ENCODE results near the gene SDHA. TPM values are rescaled to one million over a fixed set of nuclear protein-coding genes. Genes with fewer than 3 reads are reported as not detected.
A peak's percentile ranks its signal among the peaks of the same experiment; 100 is the strongest.
"Not testable (repeated sequence)": the region's sequence is repeated elsewhere in the genome, so short reads cannot be mapped to it uniquely, and the experiment has no call there.

Gene SDHA
- total RNA-seq, result 84.7 TPM

DNA sequence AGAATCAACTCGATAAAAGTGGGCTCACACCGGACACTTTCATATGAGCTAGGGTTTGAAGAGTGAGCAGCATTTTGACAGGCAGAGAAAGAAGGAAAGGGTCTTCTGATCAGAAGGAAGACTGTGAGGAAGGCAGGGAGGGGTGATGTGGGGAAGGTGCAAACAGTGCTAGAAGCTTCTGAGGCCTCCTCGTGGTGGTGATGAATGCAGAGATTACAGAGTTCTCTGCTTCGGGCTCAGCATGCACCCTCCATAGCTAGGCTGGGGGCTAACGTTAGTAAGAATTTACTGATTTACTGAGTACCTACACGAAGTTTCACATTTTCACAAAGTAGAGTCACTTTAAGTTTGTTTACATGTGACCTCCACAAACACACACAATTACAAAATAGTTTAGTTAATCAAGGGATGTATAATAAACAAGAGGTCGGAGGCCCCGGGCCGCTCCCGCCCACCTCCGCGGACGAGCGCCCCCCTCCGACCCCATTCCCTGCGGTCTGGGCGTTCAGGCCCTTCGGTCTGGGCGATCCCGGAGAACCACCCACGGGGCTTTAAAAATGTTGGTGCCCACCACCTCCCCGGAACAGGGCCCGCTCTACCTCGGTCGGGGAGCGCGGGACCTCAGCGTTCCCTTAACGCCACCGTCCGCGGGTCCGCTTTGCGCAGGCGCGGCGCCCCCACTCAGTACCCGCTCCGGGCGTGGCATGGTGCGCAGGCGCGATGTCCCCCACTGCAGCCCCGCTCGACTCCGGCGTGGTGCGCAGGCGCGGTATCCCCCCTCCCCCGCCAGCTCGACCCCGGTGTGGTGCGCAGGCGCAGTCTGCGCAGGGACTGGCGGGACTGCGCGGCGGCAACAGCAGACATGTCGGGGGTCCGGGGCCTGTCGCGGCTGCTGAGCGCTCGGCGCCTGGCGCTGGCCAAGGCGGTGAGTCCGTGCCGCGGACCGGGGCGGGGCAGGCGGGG, at the start of gene SDHA, which contains the start of gene CCDC127:
Gene SDHA (plus strand): TSS at position 827 of the 963 bp plus-strand sequence. CDS start 36 bp downstream, at position 863.
Gene CCDC127 (minus strand): TSS at position 660 of the 963 bp plus-strand sequence. CDS start 1,304 bp downstream, outside the sequence.
- TF ChIP-seq, protein P1, sequence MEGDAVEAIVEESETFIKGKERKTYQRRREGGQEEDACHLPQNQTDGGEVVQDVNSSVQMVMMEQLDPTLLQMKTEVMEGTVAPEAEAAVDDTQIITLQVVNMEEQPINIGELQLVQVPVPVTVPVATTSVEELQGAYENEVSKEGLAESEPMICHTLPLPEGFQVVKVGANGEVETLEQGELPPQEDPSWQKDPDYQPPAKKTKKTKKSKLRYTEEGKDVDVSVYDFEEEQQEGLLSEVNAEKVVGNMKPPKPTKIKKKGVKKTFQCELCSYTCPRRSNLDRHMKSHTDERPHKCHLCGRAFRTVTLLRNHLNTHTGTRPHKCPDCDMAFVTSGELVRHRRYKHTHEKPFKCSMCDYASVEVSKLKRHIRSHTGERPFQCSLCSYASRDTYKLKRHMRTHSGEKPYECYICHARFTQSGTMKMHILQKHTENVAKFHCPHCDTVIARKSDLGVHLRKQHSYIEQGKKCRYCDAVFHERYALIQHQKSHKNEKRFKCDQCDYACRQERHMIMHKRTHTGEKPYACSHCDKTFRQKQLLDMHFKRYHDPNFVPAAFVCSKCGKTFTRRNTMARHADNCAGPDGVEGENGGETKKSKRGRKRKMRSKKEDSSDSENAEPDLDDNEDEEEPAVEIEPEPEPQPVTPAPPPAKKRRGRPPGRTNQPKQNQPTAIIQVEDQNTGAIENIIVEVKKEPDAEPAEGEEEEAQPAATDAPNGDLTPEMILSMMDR (IDR thresholded peaks at IDR 0.05), result peak in 2 of 3 experiments; percentile 40 to 44
- TF ChIP-seq POLR2AphosphoS5 (IDR thresholded peaks at IDR 0.05; ENCODE audit: insufficient read depth in 1 of 2, low read depth in 1 of 2) (peak; percentile 81 to 93), POLR2A (IDR thresholded peaks at IDR 0.05) (peak in 1 of 2 donors; percentile 91)
- Histone ChIP-seq H3K27ac (peak within 1 kb of the TSS; percentile 90), H3K4me3 (peak within 1 kb of the TSS; percentile 92 to 100), H3K4me1 (peaks cover 41% of the 10 kb centered on the region)
- not testable (repeated sequence) for H3K36me3 ChIP-seq, H3K9me3 ChIP-seq, H3K27me3 ChIP-seq
- intact Hi-C loops (cut with DNase I), result loop anchor here (2.0 kb wide), 1 partner anchor 53 kb away; the partner anchor contains the start of gene PDCD6
- peak in 1 of 2 donors; percentile 92 for DNase-seq (ENCODE audit: extremely low spot score in 2 of 2)

DNA sequence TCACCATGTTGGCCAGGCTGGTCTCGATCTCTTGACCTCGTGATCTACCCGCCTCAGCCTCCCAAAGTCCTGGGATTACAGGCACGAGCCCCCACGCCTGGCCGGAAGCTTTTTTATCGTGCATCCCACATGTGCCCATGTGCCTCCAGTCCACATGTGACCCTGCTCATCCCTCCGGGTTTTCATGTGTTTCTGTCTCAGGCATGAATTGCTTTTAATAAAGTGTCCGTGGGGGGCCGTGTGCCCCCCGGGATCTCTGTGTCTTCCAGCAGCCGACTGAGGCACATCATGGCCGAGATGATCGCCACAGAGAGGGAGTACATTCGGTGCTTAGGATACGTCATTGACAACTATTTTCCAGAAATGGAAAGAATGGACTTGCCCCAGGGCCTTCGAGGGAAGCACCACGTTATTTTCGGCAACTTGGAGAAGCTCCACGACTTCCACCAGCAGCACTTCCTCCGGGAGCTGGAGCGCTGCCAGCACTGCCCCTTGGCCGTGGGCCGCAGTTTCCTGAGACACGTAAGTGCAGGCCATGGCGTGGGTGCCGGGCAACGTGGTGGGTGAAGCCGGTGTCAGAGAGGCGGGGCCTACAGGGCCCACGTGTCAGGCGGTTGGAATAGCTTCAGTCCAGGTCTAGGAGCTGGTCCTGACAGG, 48.9 kb upstream of the SDHA start:
- intact Hi-C loops (cut with DNase I), result no loop called here
- no peak overlapping the region for H3K4me3 ChIP-seq
- no peaks in the 10 kb centered on the region for H3K4me1 ChIP-seq
- no peaks in the 10 kb centered on the region for H3K9me3 ChIP-seq
- no peaks in the 10 kb centered on the region for H3K36me3 ChIP-seq
- TF ChIP-seq, protein P1 (IDR thresholded peaks at IDR 0.05), result no peak
- TF ChIP-seq POLR2AphosphoS5 (IDR thresholded peaks at IDR 0.05; ENCODE audit: insufficient read depth in 1 of 2, low read depth in 1 of 2) (peak in 1 of 2 donors; percentile 45), POLR2A (IDR thresholded peaks at IDR 0.05) (no peak)
- no peak overlapping the region for H3K27ac ChIP-seq
- H3K27me3 ChIP-seq, result no peaks in the 10 kb centered on the region
- DNase-seq (ENCODE audit: extremely low spot score in 2 of 2), result no peak

DNA sequence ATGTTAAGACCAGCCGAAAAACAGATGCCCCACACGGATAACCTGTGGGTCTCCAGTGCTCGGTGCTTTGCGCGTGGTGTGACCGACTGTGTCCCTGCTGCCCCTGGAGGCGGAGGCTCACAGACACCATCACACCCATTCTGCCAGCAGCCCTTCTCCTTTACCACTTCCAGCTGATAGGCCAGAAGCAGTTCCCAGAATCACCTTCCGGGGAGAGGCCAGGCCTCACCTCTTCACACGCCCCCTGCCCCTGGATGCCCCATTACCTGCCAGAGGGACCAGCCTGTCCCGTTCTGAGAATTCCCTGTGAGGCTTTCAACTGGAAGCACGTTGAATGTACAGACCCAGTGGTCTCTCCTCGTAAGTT, 48.4 kb upstream of the SDHA start:
- no peak overlapping the region for H3K27ac ChIP-seq
- DNase-seq (ENCODE audit: extremely low spot score in 2 of 2), result no peak
- no peaks in the 10 kb centered on the region for H3K4me1 ChIP-seq
- no peaks in the 10 kb centered on the region for H3K36me3 ChIP-seq
- no peak overlapping the region for H3K4me3 ChIP-seq
- intact Hi-C loops (cut with DNase I), result no loop called here
- no peaks in the 10 kb centered on the region for H3K27me3 ChIP-seq
- TF ChIP-seq POLR2AphosphoS5 (IDR thresholded peaks at IDR 0.05; ENCODE audit: insufficient read depth in 1 of 2, low read depth in 1 of 2) (no peak), POLR2A (IDR thresholded peaks at IDR 0.05) (no peak)
- TF ChIP-seq, protein P1 (IDR thresholded peaks at IDR 0.05), result no peak
- H3K9me3 ChIP-seq, result no peaks in the 10 kb centered on the region

DNA sequence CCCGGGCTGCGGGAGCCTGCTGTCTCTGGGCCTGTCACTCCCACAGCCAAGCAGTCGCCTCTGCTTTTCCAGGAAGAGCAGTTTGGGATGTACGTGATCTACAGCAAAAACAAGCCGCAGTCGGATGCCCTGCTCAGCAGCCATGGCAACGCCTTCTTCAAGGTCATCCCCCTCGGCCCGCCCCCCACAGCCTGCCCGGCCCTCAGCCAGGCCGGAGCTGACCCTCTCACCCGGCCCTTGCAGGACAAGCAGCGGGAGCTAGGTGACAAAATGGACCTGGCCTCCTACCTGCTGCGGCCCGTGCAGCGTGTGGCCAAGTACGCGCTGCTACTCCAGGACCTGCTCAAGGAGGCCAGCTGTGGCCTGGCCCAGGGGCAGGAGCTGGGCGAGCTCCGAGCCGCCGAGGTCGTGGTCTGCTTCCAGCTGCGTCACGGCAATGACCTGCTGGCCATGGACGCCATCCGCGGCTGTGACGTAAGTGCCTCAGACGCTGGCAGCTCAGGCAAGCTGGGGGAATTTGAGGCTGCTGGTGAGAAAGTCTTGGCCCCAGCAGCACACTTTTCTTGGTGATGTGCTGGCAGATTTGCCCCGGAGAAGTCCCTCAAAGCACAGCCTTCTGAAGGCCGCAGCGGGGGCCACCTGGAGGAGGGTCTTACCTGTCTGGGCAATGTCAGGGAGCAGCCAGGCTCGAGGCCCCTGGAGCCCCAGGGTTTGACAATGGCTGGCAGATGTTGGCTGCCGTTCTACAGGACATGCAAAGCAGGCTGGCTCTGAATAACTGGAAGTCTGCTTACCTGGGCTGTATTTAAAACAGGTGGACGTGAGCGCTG, 46.9 kb upstream of the SDHA start:
- intact Hi-C loops (cut with DNase I), result no loop called here
- no peaks in the 10 kb centered on the region for H3K9me3 ChIP-seq

More for the DNA sequence above, 46.9 kb upstream of the SDHA start:
- TF ChIP-seq POLR2AphosphoS5 (IDR thresholded peaks at IDR 0.05; ENCODE audit: insufficient read depth in 1 of 2, low read depth in 1 of 2) (no peak), POLR2A (IDR thresholded peaks at IDR 0.05) (no peak)
- TF ChIP-seq, protein P1 (IDR thresholded peaks at IDR 0.05), result no peak
- Histone ChIP-seq H3K4me1 (no peaks in the 10 kb centered on the region), H3K27ac (no peak overlapping the region), H3K36me3 (no peaks in the 10 kb centered on the region), H3K27me3 (no peaks in the 10 kb centered on the region), H3K4me3 (no peak overlapping the region)
- no peak for DNase-seq (ENCODE audit: extremely low spot score in 2 of 2)
